Activated B cell treated with CpG ODN at 0.5 μM for 24 hours (primary cell): Measurements from ENCODE around the gene TBXAS1. TPM values are rescaled to one million over a fixed set of nuclear protein-coding genes. Genes with fewer than 3 reads are reported as not detected.
A peak's percentile ranks its signal among the peaks of the same experiment; 100 is the strongest.

Experiments used
- ATAC-seq: fragments of 200-7000 bp; cut with Tn5 transposase; one replicate; pipeline ENCODE4 v1.10.0; 2021; ENCODE audit warnings: low read depth, mild to moderate bottlenecking, moderate library complexity
- CTCF ChIA-PET: fragments of 350-600 bp; sonication (Branson Sonifier 250); formaldehyde crosslinking; loops from one replicate; lab custom pipeline; 2021; ENCODE audit warnings: antibody characterized with exemption; lab: Charles Lee
- POLR2A ChIA-PET: fragments of 350-600 bp; sonication (Branson Sonifier 250); formaldehyde crosslinking; loops from one replicate; lab custom pipeline; 2021; ENCODE audit warnings: antibody characterized with exemption; lab: Charles Lee
- DNase-seq: peaks from one replicate; pipeline ENCODE4 v3.0.0; 2022
- H3K27ac Mint-ChIP-seq: one replicate; pipeline ENCODE4 v1.8.0; 2020; ENCODE audit warnings: mixed read lengths
- H3K27me3 Mint-ChIP-seq: one replicate; pipeline ENCODE4 v1.8.0; 2021; ENCODE audit warnings: mixed read lengths
- H3K36me3 Mint-ChIP-seq: one replicate; pipeline ENCODE4 v1.8.0; 2021; ENCODE audit warnings: low read depth, mixed read lengths
- H3K4me1 Mint-ChIP-seq: one replicate; pipeline ENCODE4 v1.8.0; 2021; ENCODE audit warnings: mixed read lengths
- H3K4me3 Mint-ChIP-seq: one replicate; pipeline ENCODE4 v1.8.0; 2020; ENCODE audit warnings: mild to moderate bottlenecking, mixed read lengths
- H3K9me3 Mint-ChIP-seq: one replicate; pipeline ENCODE4 v1.8.0; 2020; ENCODE audit warnings: mixed read lengths
- CTCF ChIP-seq: fragments of 200-600 bp; IDR thresholded peaks from one replicate; pipeline ENCODE4 v1.8.0; 2022; ENCODE audit warnings: antibody characterized with exemption, mild to moderate bottlenecking
- intact Hi-C: fragments of 100-400 bp; cut with micrococcal nuclease; formaldehyde crosslinking; loops from one replicate; pipeline ENCODE4 v1.15.1; 2024
- total RNA-seq: library from RNA; stranded (reverse); gene quantifications from 2 replicates; pipeline ENCODE4 v1.2.3, GENCODE V29; 2022

The TBXAS1 gene
- total RNA-seq, 1 donor from 2014 or later = 3.8 TPM

DNA sequence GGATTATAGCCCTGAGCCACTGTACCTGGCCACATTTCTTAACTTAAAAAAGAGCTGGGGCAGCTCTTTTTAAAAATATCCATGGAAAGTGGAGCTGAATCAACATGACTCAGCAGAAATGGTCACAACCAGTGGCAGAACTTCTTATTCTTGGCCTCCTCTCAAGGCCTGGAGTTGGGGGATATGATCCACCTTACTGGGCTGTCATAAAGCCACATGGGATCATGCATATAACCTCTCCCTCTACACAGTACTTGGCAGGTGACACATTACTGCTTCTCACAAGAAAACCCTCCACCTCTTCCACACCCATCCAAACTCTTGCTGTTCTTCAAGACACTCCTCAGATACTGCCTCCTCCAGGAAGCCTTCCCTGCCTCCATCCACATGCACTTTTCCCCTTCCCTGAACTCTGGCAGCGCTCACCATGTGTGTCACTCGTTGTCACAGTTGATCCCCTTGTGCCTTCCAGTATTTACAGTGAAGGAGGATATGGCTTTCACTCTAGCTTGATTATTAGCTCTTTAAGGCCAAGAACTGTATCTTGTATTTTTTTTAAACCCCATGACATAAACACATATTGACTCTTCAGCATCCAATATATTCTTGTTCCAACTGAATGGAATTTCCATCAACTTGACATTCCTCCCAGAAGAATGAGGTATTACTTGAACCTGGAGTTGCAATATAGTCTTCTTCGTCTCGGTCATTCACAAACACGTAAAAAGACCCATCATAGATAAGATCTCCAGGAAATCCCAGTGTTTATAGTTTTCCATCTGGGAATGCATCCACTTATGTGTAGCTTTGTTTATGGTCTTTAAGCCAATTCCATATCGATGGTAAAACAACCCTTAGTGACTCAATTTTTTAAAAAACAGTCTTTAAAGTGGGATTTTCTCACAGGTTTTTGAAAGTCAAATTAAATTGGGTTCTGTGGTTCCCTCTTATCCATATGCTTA is 85.5 kb downstream of the TBXAS1 start:
- ChIA-PET POLR2A (no interaction called here), CTCF (interaction anchor here (1.2 kb wide), 1 partner anchor 267 kb away, joined by 3 read pairs; no protein-coding TSS in a partner anchor)
- H3K36me3 Mint-ChIP-seq = no peaks in the 10 kb centered on the region
- H3K27ac Mint-ChIP-seq = no peak overlapping the region
- no peaks in the 10 kb centered on the region for H3K27me3 Mint-ChIP-seq
- ATAC-seq (no peak), DNase-seq (no peak)
- no peaks in the 10 kb centered on the region for H3K9me3 Mint-ChIP-seq
- no peak overlapping the region for H3K4me3 Mint-ChIP-seq
- TF ChIP-seq CTCF = no peak
- H3K4me1 Mint-ChIP-seq = peaks cover 26% of the 10 kb centered on the region
- intact Hi-C loops = loop anchor here (5.0 to 10.0 kb wide), 2 partner anchors 300 to 388 kb away; no protein-coding TSS in a partner anchor

- Mint-ChIP-seq H3K4me1 (peaks cover 26% of the 10 kb centered on the region), H3K27ac (peak overlapping the region; percentile 36), H3K9me3 (no peaks in the 10 kb centered on the region), H3K36me3 (no peaks in the 10 kb centered on the region), H3K27me3 (no peaks in the 10 kb centered on the region), H3K4me3 (no peak overlapping the region)
- ChIA-PET POLR2A (interaction anchor here (1.9 to 2.0 kb wide), 2 partner anchors 14 to 143 kb away, joined by 4 to 15 read pairs; no protein-coding TSS in a partner anchor), CTCF (interaction anchor here (1.2 kb wide), 1 partner anchor 268 kb away, joined by 3 read pairs; no protein-coding TSS in a partner anchor)
- intact Hi-C loops = loop anchor here (5.0 to 10.0 kb wide), 2 partner anchors 299 to 387 kb away; no protein-coding TSS in a partner anchor
- TF ChIP-seq CTCF = no peak
- ATAC-seq = no peak
- no peak for DNase-seq
These were observed 86.3 kb downstream of the TBXAS1 start for GRCh38 chr7:139915268-139915863.

- ATAC-seq = peak; percentile 87
- H3K27ac Mint-ChIP-seq = peak overlapping the region; percentile 81
- ChIA-PET POLR2A (interaction anchor here (0.6 to 2.0 kb wide), 7 partner anchors 11 to 557 kb away, joined by 3 to 15 read pairs (median 4); partner anchors contain the start of gene HIPK2), CTCF (interaction anchor here (0.7 to 1.2 kb wide), 4 partner anchors 14 to 270 kb away, joined by 3 read pairs; no protein-coding TSS in a partner anchor)
- no peaks in the 10 kb centered on the region for H3K27me3 Mint-ChIP-seq
- H3K4me1 Mint-ChIP-seq = peaks cover 26% of the 10 kb centered on the region
- intact Hi-C loops = loop anchor here (2.0 to 10.0 kb wide), 4 partner anchors 15 to 386 kb away; no protein-coding TSS in a partner anchor
- no peak for TF ChIP-seq CTCF
- peak overlapping the region; percentile 58 for H3K4me3 Mint-ChIP-seq
- no peaks in the 10 kb centered on the region for H3K36me3 Mint-ChIP-seq
- no peaks in the 10 kb centered on the region for H3K9me3 Mint-ChIP-seq
- peak; percentile 31 for DNase-seq
These were observed 87.0 kb downstream of the TBXAS1 start for GRCh38 chr7:139915864-139916716.

GRCh38 chr7:139916717-139917395 is 87.8 kb downstream of the TBXAS1 start:
- Mint-ChIP-seq H3K9me3 (no peaks in the 10 kb centered on the region), H3K4me1 (peaks cover 26% of the 10 kb centered on the region), H3K27ac (peak overlapping the region; percentile 81), H3K4me3 (peak overlapping the region; percentile 58), H3K27me3 (no peaks in the 10 kb centered on the region), H3K36me3 (no peaks in the 10 kb centered on the region)
- no peak for DNase-seq
- ChIA-PET POLR2A (interaction anchor here (0.6 to 2.0 kb wide), 7 partner anchors 12 to 558 kb away, joined by 3 to 15 read pairs (median 4); partner anchors contain the start of gene HIPK2), CTCF (interaction anchor here (0.7 to 1.3 kb wide), 5 partner anchors 15 to 271 kb away, joined by 3 read pairs; no protein-coding TSS in a partner anchor)
- ATAC-seq = peak; percentile 64
- TF ChIP-seq CTCF = no peak
- intact Hi-C loops = loop anchor here (1.0 to 10.0 kb wide), 5 partner anchors 16 to 385 kb away; no protein-coding TSS in a partner anchor
